Left ventricle myocardium superior (tissue), 1 donor: Measurements from ENCODE around the gene SLC36A3. TPM values are rescaled to one million over a fixed set of nuclear protein-coding genes. Genes with fewer than 3 reads are reported as not detected.
"Not testable (repeated sequence)": the region's sequence is repeated elsewhere in the genome, so short reads cannot be mapped to it uniquely, and the experiment has no call there.

ENCODE experiments used
- ATAC-seq: fragments of 200-7000 bp; cut with Tn5 transposase; one replicate; pipeline ENCODE4 v1.9.1; 2020; ENCODE audit warnings: mild to moderate bottlenecking, moderate library complexity
- DNase-seq: peaks from one replicate; pipeline ENCODE4 v3.0.0-alpha.2; 2020
- intact Hi-C: fragments of 100-400 bp; cut with micrococcal nuclease; formaldehyde crosslinking; loops from one replicate; pipeline ENCODE4 v1.11.0; 2022
- total RNA-seq: library from RNA; stranded (reverse); fragmentation: NEBNext Ultra II Directional; extraction: Animal tissue kit (Norgen Biotek cat#: 25700); gene quantifications from one replicate; pipeline ENCODE4 v1.2.1, GENCODE V29; 2021
- donor health status: DM: no; HTN: yes; CAD: no; lungs with severe emphysema.

The SLC36A3 gene
- total RNA-seq, 1 donor from 2014 or later = not detected

DNA sequence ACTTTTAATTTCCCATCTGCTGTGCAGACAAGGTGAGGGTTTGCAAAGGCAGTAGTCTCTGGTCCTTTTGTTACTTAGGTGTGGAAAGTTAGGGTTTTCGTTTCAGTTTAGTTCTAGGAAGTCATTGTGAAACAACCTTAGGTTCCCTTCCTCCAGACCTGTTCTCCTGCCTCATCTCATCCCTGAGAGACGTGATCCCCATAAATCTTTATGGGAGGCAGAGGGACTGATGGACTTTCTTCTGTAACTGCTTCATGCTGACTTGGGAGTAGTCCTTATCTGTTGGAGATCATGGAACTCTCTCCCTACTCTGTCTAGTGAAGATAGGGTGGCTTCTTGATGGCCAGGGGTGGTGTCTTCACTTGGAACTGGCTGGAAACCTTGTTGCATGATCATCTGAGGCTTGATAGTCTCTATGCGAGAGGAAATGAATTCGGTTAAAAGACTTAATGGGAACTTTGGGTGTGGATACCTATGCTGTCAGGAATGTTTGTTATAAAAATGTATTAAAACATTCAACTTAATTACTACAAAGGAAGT is 57.8 kb downstream of the SLC36A3 start:
- DNase-seq (no peak), ATAC-seq (no peak)
- intact Hi-C loops = no loop called here

DNA sequence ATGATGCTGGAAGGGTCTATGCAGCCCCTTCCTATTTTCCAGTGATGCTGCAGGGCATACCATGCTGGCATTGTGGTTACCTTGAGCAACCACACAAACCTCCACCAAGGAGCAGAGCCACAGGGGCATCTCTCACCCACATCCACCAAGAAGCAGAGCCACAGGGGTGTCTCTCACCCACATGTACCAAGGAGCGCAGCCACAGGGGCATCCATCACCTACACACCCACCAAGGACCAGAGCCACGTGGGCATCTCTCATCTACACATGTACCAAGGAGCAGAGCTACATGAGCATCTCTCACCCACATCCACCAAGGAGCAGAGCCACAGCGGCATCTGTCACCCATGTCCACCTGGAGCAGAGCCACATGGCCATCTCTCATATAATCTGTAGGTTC is 59.4 kb downstream of the SLC36A3 start:
- ATAC-seq = no peak
- intact Hi-C loops = no loop called here

DNA sequence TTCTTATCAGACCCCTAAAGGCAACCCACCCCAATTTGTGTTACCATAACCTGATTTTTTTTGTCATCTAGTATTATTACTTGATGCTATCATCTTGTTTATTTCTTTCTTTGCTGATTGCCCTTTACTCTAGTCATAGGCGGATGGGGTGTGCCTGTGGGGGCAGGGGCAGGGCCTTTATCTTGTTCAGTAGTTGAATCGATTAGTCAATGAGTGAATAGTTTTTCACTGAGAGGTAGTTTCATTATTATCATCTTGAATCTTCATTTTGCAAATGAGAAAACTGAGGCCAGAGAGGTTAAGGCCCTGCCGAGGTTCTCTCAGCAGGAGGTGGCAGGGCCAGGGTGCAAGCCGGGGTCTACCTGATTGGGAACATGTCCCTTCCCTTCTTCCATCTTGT is 60.0 kb downstream of the SLC36A3 start:
- DNase-seq = no peak
- intact Hi-C loops = no loop called here
- ATAC-seq = no peak

More for the DNA sequence above, 59.4 kb downstream of the SLC36A3 start:
- DNase-seq = no peak

DNA sequence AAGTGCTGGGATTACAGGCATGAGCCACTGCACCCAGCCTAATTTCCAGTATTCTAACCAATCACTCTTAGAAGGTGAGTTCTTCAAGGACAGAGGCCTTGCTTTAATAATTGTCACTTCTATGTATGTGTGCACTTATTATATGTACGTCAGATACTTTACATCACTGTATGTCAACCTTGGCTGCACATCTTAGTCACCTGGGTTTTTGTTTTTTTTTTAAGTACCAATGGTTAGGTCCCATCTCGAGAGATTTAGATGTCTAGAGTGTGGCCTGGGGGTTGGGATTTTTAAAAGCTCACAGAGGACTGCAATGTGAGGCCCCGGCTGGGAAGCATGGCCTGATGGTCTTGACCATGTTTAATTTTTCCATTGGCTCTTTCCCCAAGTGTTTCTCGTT is 60.4 kb downstream of the SLC36A3 start:
- intact Hi-C loops = no loop called here
- ATAC-seq (no peak), DNase-seq (no peak)

DNA sequence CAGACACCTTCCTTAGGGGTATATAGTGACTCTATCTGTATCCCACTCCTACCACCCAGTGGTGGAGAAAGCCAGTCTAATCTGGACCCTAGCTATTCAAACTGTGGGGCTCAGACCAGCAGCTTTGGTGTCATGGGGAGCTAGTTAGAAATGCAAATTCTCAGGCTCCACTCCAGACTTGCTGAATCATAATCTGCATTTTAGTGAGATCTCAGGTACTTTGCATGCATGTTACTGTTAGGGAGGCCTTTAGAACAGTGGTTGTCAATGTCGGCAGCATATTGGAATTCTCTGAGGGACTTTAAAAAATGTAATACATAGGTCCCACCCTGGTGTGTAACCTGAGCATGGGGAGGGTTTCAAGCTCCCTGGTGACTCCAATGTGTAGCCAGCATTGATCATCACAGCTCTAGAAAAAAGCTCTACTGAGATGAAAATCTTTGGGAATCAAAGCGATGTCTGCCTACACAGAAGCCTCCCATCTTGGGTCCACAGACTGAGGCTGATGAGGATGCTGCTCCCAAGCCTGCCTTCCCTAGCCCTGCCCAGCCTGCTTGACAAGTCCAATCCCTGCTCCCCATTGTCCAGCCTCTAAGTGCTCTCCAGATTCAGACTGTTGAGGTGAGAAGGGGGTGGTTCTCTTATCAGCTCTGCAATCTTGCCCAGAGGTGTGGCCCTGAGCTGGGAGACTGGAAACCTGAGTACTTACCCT is 62.5 kb downstream of the SLC36A3 start:
- no peak for ATAC-seq
- DNase-seq = no peak
- intact Hi-C loops = no loop called here

DNA sequence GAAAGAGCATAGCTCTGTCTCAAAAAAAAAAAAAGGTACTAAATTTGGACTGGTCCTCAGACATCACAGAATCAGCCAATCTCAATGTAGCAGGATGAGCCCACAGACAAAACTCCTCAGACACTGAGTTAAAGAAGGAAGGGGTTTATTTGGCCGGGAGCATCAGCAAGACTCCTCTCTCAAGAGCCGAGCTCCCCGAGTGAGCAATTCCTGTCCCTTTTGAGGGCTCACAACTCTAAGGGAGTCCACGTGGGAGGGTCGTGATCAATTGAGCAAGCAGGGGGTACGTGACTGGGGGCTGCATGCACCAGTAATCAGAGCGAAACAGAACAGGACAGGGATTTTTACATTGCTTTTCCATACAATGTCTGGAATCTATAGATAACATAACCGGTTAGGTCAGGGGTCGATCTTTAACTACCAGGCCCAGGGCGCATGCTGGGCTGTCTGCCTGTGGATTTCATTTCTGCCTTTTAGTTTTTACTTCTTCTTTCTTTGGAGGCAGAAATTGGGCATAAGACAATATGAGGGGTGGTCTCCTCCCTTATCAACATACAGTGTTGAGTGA is 63.2 kb downstream of the SLC36A3 start:
- intact Hi-C loops, ATAC-seq: not testable (repeated sequence)

DNA sequence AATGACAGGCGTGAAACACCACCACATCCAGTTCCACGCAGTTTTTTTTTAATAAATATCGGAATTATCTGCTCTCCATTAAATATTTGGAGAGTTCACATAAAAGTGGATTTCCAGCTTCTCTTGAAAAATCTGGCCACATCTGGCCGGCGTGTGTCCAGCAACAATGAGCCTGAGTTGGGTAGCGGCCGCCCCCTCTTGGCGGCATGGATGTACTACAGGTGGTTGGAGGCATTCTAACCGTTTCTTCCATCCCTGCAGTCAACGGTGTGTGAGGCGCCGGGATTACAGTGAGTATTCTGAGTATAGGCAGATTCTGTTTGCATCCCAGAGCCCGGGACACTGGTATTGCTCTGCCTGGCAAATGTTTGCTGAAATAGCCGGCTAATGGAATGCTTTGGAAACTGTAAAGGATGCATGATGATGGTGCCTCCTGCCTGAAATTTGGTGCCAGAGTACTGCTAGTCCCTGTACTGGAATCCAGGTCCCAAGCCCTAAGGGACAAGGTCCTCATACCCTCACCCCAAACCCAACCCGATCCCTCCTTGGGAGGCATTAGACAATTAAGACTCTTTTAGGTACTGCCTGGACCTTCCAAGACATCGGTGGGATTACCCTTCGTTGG is 64.2 kb downstream of the SLC36A3 start:
- DNase-seq (peak; percentile 90), ATAC-seq (peak; percentile 72)
- intact Hi-C loops = loop anchor here (10.0 kb wide), 1 partner anchor 115 kb away; no protein-coding TSS in a partner anchor

More for the DNA sequence above, 63.2 kb downstream of the SLC36A3 start:
- not testable (repeated sequence) for DNase-seq

DNA sequence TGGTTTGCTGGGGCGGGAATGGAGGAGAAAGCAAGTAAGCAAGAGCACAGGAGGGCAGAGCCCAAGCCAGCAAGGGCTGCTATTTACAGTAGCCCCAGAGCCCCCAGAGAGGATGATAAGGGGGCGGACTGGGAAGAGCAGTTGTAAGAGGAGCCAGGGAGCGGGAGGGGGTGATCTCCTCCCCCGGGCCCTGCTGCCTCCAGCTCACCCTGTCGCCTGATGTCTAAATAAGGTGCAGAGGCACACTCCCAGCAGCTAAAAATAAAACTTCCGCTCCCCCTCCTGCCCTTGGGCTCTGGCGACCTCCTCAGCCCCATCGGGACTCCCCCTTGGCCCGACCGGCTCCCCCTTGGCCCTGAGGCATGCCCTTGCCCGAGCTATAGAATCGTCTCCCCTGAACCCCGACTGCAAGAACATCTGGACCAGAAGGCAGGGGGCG is 65.2 kb downstream of the SLC36A3 start:
- peak; percentile 91 for ATAC-seq
- intact Hi-C loops = loop anchor here (10.0 kb wide), 1 partner anchor 114 kb away; no protein-coding TSS in a partner anchor
- peak; percentile 81 for DNase-seq

DNA sequence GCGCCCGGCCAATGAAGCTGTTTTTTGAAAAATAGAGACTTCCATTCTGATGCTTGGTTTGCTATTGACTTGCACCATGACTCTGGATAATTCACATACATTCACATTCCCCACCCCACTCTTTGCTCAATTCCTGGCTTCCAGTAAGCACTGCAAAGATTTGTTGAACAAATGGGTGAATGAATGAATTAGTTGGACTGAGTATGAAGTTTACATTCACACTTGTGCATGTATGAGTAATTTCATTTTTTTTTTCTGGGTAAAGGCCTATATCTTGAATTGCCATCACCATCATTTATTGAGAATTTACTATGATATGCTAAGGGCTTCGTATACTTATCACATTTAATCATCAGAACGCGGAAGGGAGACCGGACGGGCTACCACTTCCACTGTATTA is 65.9 kb downstream of the SLC36A3 start:
- DNase-seq = no peak
- intact Hi-C loops = loop anchor here (10.0 kb wide), 1 partner anchor 113 kb away; no protein-coding TSS in a partner anchor
- no peak for ATAC-seq

DNA sequence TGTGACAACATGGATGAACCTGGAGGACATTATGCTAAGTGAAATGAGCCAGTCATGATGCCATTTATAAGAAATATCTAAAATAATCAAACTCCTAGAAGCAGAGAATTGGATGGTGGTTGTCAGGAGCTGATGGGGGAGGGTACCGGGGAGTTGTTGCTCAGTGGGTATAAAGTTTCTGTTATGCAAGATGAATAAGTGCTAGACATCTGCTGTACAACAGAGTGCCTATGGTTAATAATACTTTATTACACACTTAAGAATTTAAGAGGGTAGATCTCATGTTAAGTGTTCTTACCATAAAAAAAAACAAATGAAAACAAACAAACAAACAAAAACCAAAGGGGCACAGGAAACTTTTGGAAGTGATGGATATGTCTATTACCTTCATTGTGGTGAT is 66.7 kb downstream of the SLC36A3 start:
- no peak for DNase-seq
- intact Hi-C loops = loop anchor here (10.0 kb wide), 1 partner anchor 112 kb away; no protein-coding TSS in a partner anchor
- ATAC-seq = no peak

DNA sequence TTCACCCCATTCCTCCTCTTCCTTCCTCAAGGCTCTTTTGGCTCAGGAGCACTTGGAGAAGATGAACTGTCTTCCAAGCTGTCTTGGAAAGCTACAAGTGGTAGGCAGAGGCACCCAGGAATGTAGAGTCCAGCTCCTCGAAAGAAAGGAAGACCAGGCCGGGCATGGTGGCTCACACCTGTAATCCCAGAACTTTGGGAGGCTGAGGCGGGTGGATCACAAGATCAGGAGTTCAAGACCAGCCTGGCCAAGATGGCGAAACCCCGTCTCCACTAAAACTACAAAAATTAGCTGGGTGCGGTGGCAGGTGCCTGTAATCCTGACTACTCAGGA is 68.4 kb downstream of the SLC36A3 start:
- not testable (repeated sequence) for DNase-seq, ATAC-seq
- intact Hi-C loops = loop anchor here (10.0 kb wide), 1 partner anchor 110 kb away; no protein-coding TSS in a partner anchor

DNA sequence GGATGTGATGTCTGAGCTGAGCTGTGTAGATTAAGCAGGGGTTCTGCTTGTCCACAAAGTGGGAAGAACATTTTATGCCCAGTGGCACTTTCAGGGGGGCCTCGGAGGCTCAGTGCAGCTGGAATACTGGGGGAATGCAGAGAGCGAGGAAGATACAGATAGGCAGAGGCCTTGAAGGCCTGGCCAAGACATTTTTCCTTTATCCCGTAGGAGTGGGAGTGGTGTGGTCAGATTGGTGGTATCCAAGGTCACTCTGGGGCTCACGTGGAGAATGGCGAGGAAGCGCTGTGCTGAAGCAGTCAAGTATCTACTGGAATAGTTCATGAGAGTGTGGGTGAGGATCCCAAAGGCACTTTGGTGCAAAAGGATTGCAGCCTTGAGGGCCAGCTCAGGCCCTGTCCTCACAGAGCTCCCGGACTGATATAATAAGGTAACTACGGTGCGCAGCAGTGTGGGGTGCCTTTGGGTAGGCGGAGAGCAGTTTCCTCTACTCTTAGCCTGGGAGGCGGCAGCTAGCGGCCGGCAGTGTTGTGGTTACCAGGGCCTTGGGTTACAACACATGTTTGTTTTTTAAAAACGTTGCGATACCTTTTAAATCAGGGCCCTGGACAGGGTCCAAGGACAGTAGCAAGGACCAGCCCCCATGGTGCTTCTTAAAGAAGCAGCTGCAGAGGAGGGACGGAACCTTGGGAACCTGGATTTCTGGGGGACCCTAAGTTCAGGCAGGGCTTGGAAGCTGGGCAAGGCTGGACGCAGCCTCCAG is 68.9 kb downstream of the SLC36A3 start:
- ATAC-seq = peak; percentile 75
- peak; percentile 84 for DNase-seq
- intact Hi-C loops = loop anchor here (10.0 kb wide), 1 partner anchor 110 kb away; no protein-coding TSS in a partner anchor

DNA sequence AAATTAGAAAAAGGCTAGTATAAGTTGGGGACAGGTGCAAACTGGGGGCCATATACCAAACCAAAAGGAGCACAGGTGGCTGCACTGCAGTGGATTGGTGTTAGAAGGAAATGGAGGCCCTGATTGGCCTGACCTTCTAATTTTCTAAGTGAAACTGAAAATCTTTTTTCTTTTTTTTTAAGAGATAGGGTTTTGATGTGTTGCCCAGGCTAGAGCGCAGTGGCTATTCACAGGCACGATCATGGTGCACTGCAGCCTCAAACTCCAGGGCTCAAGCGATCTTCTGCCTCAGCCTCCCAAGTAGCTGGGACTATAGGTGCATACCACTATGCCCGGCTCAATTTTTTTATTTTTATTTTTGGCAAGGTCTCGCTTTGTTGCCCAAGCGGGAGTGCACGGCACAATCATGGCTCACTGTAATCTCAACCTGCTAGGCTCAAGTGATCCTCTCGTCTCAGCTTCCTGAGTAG is 69.9 kb downstream of the SLC36A3 start:
- intact Hi-C loops = loop anchor here (10.0 kb wide), 1 partner anchor 109 kb away; no protein-coding TSS in a partner anchor
- ATAC-seq = no peak

DNA sequence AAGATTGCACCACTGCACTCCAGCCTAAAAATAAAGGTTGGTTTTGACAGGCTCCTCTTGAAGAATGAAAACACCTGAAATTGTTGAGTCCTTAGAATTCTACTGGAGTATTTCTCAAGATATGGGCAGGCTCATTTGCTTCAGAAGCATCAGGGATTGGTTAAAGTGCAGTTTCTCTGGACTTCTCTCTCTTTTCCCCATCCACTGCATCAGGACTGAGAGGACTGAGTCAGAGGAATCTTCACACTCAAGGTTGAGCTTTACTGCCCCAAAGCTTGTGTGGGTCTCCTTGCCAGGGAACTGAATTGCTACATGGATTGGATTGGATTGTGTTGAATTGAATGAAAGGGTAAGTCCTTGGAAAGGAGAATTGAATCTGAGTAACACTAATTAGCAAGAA is 72.2 kb downstream of the SLC36A3 start:
- ATAC-seq (no peak), DNase-seq (no peak)
- intact Hi-C loops = loop anchor here (10.0 kb wide), 1 partner anchor 107 kb away; no protein-coding TSS in a partner anchor

More for the DNA sequence above, 69.9 kb downstream of the SLC36A3 start:
- DNase-seq = no peak

DNA sequence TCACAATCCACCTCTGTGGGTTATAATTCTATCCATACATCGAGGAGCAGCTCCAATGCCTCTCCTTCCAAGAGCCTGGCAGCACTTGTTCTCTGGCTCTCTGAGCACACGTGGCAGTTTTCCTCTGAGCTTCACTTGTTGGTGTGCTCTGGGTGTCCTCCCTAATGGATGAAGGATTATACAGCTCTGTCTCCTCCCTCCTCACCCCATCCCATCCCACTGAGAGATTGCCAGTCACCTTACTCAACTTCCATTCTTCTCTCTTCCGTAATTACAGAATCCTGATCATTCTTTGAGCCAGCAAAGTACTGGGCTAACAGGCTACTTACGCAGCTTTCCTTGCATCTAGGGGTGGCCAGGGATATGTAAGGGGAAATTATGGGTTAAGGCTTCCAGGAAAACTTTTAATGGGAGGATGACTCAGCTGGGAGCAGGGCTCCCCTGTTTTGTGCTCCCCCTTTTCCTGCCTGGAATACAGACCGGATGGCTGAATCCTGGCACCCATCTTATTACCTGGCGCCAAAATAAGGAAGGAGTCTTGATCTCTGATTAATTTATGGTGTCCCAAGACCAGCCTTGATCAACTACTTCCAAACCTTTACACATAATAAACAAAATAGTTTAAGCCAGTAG is 73.4 kb downstream of the SLC36A3 start:
- intact Hi-C loops = loop anchor here (10.0 kb wide), 1 partner anchor 105 kb away; no protein-coding TSS in a partner anchor
- ATAC-seq (no peak), DNase-seq (no peak)

DNA sequence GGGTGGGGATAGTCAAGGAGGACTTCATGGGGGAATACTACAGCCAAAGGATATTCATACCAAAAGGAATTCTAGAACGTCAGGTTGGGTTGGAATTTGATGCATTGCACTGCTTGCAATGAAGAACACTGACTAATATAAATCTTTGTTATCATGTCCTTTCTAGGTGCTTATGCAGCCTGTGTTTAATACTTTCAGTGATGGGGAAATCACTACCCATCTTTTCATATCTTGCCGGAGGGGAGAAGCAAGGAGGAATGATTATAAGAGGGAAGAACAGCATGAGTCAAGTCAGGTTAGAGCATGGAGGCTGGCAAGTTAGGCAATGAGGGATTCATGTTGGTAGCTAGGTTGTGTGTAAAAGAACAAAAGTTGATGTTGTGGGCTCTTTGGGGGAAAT is 74.6 kb downstream of the SLC36A3 start:
- ATAC-seq (no peak), DNase-seq (no peak)
- intact Hi-C loops = no loop called here

DNA sequence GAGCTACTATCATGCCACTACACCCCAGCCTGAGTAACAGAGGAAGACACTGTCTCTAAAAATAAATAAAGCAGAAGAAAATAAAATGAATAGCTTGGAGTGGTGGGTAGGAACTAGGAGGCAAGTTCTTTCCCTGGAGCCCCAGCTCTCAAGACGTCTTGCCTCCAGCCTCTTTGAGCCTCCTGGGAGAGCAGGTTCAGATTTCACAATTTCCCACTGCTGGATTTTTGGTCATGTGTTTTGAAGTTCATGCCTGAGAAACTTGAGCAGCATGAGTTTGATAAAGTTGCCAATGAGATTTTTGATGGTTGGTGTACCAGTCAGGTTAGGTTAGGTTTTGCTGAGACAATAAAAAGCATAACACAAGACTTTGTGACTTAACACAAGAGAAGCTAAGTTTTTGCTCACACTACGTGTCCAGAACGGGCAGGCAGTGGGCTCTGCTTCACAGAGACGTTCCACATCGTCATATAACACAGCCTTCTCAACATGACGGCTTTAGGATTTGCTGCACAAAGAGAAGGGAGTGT is 75.6 kb downstream of the SLC36A3 start:
- intact Hi-C loops = no loop called here
- DNase-seq (no peak), ATAC-seq (no peak)
